Stimulated activated CD4-positive, alpha-beta T cell treated with anti-CD3 and anti-CD28 coated beads, Interleukin-1b, Interleukin-23, amount 100 ng/mL, for 4 hours (primary cell): ENCODE data around the gene AKAP6.

ENCODE experiments used
- DNase-seq, 2 donors: peaks; one replicate each; pipeline ENCODE4 v3.0.0-alpha.2; 2020; ENCODE audit warnings: low read depth in 2 of 2

The AKAP6 gene

GRCh38 chr14:32332415-32333316 lies 3.6 kb downstream of the AKAP6 start:
- no peak for DNase-seq

- DNase-seq = no peak
Observed at GRCh38 chr14:32336702-32337101, 7.6 kb downstream of the AKAP6 start.

DNA sequence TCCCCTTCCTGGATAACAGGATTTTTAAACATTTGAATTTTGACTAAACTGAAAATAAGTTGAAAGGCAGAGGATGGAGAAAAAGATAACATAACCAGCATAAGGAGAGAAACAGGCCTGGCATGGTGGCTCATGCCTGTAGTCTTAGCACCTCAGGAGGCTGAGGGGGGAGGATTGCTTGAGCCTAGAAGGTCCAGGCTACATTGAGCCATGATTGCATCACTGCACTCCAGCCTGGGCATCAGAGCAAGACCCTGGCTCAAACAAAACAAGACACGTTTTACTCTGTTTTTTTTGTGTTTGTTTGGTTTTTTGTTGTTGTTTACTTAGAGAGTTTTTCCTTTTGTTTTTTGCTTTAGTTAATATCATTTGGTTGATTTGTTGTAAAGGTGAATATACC lies 8.7 kb downstream of the AKAP6 start:
- DNase-seq = no peak

DNA sequence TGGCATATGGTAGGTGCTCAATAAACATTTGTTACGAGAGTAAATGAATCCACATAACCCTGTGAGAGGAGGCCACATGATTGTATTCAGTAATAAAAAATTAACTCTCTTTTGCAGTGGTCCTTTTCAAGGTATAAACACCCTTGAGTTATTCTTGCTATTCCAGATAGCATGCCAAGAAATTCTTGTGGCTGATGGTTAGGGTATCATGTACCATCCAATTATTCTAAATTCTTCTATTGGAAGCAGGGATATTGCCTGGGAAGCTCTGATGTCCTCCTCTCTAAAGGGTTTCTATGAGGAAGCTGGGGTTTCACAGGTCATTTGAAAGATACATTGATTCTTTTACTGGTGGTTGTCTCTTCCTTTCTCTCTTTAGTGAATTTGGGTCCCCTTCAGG lies 10.1 kb downstream of the AKAP6 start:
- no peak for DNase-seq

GRCh38 chr14:32341947-32342846 lies 13.1 kb downstream of the AKAP6 start:
- no peak for DNase-seq

DNA sequence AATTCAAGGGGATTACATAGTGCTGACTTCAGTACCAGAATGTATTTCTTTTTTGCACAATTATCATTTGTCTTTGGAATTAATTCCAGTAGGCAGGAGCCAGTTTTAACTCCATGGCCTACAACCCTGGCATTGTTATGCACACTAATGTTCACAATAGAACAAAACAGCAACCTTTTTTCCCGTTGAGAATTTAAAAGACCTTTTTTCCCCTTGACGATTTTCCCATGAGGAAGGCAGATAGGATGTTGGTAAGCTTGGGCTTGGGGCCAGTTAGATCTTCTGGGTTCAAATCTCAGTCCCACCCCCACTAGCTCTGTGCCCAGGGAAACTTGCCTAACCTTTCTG lies 13.7 kb downstream of the AKAP6 start:
- no peak for DNase-seq

GRCh38 chr14:32343926-32344430 lies 14.9 kb downstream of the AKAP6 start:
- no peak for DNase-seq

DNA sequence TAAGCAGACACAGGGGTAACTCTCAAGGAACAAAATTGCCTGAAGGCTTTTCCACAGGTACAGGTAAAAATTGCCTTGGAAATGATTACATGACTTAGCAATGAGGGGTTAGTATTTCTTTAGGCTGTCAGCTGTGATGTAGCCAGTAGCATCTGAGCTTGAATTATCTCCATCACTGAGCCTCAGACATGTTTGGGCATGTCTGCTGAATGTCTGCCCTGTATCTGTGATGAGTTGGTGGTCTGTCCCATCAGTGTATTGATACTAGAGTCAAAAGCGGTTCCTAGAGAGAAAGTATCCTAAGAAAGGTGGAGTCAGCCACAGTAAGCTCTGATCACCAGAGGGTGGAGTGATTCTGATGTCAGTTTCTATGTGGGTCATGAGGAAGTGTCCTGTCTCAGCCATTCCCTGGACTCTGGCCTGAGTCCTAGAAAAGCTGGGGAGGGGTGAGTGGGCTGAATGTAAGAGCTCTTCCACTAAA lies 16.3 kb downstream of the AKAP6 start:
- no peak for DNase-seq

DNA sequence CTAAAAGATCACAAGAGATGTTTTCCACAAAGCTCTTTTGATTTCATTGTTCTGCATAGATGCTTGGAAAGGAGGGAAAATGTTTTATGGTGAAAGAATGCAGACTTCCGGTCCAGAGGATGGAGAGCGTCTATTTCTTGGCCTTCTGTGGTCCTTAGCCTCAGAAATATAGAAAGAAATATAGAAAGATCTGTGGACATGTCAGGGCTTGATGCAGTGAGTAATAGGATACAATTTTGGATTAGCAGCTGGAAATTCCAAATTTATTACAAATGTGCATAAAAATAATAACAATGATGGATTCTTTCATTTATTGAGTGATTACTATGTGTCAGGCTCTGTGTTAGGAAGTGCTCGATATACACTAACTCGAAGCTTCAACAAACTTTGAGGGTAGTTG lies 20.2 kb downstream of the AKAP6 start:
- no peak for DNase-seq

- no peak for DNase-seq
Observed at GRCh38 chr14:32350020-32350419, 20.9 kb downstream of the AKAP6 start.

DNA sequence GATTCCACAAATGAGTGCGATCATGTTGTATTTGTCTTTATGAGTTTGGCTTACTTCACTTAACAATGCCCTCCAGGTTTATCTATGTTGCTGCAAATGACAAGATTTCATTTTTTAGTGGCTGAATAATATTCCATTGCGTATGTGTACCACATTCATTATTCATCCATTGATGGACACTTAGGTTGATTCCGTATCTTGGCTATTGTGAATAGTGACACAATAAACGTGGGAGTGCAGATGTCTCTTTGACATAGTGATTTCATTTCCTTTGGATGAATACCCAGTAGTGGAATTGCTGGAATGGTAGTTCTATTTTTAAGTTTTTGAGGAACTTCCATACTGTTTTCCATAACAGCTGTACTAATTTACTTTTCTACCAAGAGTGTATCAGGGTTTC lies 23.5 kb downstream of the AKAP6 start:
- no peak for DNase-seq

GRCh38 chr14:32354716-32355115 lies 25.6 kb downstream of the AKAP6 start:
- no peak for DNase-seq

DNA sequence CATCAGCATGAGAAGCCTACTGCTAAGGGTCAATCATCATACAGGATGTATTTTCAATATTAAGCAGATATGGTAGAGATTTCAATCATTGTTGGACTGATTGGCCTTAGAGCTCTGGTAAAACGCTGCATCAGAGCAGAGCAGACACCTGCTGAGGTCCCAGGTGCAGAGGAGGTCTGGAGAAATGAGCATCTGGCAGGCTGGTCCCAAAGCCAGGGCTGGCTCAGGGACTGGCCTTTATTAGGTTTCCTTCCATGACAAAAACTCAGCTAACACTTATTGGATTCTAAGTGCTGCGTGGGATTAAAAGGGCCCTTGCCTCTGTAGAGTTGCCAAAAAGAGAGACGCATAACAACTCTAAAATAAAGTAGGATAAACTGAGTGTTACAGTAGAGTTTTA lies 29.7 kb downstream of the AKAP6 start:
- DNase-seq = no peak

- no peak for DNase-seq
Observed at GRCh38 chr14:32361674-32362073, 32.6 kb downstream of the AKAP6 start.

DNA sequence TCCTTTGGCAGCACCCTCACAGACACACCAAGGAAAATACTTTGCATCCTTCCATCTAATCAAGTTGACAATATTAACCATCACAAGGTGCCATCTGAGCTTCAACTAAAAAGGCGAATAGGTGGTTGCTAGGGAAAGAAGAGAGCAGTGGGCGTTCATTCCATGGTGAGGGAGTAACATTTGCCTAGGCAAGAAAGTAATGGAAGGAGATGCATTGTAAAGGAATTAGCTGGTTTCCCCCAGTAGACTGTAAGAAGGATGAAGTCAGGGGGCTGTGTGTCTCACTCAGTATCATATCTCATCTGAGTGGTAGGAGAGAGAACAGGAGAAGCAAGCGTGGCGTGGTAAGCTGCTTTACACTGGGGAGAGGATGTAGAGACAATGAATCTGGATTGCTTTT lies 34.7 kb downstream of the AKAP6 start:
- DNase-seq = no peak

DNA sequence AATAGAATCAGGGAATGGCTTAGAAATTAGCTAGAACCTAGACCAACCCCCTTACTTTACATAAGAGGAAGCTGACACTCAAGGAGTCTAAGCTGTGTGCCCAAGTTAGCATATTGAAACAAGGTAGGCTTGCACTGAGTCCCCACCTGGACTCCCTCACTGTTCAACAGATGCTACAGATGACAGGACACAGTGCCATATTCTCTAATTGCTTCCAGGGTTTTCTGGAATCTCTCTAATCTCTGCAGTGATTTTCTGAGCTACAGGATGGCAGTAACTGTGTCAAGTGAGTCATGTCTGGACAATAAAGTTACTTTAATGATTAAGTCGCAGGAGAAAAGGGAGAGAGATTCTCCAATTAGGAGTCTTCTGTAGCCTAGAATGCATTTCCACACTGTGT lies 35.8 kb downstream of the AKAP6 start:
- DNase-seq = no peak

- no peak for DNase-seq
Observed at GRCh38 chr14:32366256-32366879, 37.3 kb downstream of the AKAP6 start.

- DNase-seq = no peak
Observed at GRCh38 chr14:32366986-32367385, 37.9 kb downstream of the AKAP6 start.

DNA sequence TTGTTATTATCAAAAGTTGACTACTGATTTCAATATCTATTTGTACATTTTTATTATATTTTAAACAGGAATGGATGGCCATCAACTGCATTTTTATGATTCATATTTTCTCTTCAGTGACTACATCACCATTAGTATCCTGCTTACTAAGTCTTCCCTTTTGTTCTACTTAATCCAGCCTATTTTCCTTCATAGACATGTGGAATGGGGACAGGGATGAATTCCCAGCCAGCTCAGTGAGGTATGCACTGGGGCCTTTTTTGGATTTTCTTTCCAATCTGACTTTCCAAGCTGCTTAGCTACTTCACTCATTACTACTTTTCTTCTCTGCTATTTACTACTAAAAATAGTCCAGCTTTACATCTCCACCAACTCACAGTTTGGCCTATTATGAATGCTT lies 38.4 kb downstream of the AKAP6 start:
- DNase-seq = no peak

GRCh38 chr14:32368107-32368506 lies 39.0 kb downstream of the AKAP6 start:
- DNase-seq = no peak

DNA sequence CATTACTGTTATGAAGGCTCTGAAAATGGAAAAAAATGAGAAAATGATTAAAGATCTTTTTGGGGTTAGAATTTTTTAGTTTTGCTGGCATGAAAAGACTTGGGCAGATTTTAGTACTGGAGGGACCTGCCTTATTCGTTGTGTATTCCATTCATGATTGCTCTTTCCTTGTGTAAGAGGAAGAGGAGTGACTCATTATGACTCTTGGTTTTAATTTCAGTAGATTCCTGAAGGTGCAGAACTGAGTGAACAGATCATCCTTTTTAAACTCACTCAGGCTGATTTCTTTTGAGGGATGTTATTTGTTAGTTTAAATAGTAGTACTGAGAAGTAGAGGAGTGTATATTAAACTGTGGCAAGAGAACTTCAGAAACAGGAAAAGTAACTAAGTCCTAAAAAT lies 41.6 kb downstream of the AKAP6 start:
- no peak for DNase-seq

GRCh38 chr14:32372154-32372553 lies 43.1 kb downstream of the AKAP6 start:
- DNase-seq = no peak
